GM08714 (cell line): ENCODE data around the gene CRYBB2.
"Not testable (repeated sequence)": the region's sequence is repeated elsewhere in the genome, so short reads cannot be mapped to it uniquely, and the experiment has no call there.

Source experiments
- H3K4me3 ChIP-seq: fragments of 200-500 bp; sonication (Bioruptor generic); 2 replicates; pipeline ENCODE4 v1.5.1; 2014; ENCODE audit warnings: mild to moderate bottlenecking, low read length, inconsistent platforms
- ZNF274 ChIP-seq: IDR thresholded peaks from 2 replicates; pipeline ENCODE4 v1.6.1; 2012; ENCODE audit warnings: mild to moderate bottlenecking, low read depth, low read length

The CRYBB2 gene, protein sequence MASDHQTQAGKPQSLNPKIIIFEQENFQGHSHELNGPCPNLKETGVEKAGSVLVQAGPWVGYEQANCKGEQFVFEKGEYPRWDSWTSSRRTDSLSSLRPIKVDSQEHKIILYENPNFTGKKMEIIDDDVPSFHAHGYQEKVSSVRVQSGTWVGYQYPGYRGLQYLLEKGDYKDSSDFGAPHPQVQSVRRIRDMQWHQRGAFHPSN

DNA sequence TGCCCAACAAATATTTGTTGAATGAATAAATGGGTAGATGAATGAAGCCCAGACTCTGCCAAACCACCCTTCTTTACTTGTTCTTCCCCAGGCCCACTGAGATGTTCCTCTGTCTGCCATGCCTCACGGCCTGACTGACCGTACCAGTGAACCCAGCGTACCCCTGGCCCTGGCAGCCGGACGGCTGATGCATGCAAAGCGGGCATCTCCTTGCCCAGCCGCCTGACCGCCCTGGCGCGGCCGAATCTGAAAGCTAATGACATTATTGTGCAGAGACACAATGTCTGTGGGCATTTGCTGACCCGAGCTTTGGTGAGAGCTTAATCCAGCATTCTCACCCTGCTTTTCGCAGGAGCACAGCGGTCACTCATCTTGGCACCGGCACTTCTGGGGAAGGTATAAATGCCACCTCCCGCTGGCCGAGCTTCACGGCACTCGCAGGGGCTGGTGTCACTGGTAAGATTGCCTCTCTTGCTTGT lies at the start of gene CRYBB2:
CRYBB2 (plus strand) TSS at position 429 of the 479 bp plus-strand sequence. CDS start 1,791 bp downstream, outside the sequence.
- no peak within 1 kb of the TSS for H3K4me3 ChIP-seq
- no peak for TF ChIP-seq ZNF274

DNA sequence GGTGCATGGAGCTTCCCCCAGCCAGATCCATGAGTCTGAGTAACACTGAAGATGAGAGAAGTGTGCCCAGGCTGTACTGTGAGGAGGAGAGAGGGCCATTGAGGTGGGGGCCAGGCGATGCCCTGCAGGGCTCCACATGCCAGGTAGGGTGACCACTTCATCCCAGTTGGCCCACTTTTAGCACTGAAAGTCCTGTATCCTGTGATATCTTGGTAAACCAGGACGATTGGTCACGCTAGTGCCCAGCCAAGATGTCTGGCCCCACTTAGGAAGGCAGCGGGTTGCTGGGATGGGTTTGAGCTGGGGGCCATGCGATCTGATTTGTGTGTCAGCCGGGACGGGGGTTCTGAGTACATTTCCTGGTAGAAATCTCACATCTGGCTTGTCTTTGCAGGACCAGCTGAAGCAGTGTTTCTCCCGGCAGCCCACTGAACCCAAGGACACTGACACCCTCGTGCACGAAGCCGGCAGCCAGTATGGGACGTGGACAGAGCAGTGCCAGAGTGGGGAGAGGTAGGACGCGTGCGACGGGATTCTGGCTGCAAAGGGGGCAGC lies 48.9 kb upstream of the CRYBB2 start:
- no peak overlapping the region for H3K4me3 ChIP-seq
- TF ChIP-seq ZNF274: no peak

DNA sequence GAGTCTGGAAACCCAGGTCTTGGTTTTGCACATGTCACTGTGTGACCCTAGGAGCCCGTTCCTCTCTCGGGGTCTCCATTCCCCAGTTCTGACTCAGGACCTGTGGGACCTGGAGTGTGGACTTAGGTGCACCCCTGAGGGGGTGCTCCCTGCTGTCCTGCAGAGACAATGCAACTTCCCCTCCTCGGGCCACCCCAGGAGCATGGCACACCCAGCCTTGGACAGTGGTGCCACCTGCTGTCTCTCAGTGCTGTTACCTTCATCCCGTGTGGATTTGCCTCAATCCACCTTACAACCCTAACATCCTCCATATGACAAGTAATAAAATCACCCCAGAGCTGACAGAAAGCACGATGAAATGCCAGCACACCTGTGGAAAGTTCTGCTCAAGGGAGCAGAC lies 47.3 kb upstream of the CRYBB2 start:
- no peak for TF ChIP-seq ZNF274
- no peak overlapping the region for H3K4me3 ChIP-seq

DNA sequence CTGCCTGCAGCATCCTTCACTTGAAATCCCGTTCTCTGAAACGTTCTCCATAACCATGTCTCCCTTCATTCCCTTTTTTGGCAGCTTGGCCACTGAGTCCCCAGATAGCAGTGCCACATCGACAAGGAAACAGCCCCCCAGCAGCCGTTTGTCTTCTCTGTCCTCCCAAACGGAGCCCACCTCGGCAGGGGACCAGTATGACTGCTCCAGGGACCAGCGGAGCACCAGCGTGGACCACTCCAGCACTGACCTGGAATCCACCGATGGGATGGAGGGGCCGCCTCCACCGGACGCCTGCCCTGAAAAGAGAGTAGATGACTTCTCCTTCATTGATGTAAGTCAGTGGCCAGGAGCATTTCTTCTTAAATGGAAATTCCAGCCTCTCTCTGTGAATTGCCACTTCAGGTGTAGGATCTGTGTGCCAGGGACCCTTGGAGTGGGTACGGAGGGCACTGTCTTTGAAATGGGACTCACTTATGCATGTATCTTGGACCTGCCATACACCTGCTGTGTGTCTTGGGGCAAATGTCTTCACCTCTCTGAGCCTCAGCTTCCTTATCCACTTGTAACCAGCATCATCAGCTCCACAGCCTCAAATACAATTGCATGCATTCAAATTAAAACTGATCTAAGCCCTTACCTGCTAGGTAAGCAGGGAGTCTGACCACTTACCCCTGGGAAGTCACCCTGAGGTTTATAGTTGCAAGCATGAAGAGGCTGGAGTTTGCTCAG lies 45.1 kb upstream of the CRYBB2 start:
- no peak for TF ChIP-seq ZNF274
- no peak overlapping the region for H3K4me3 ChIP-seq

DNA sequence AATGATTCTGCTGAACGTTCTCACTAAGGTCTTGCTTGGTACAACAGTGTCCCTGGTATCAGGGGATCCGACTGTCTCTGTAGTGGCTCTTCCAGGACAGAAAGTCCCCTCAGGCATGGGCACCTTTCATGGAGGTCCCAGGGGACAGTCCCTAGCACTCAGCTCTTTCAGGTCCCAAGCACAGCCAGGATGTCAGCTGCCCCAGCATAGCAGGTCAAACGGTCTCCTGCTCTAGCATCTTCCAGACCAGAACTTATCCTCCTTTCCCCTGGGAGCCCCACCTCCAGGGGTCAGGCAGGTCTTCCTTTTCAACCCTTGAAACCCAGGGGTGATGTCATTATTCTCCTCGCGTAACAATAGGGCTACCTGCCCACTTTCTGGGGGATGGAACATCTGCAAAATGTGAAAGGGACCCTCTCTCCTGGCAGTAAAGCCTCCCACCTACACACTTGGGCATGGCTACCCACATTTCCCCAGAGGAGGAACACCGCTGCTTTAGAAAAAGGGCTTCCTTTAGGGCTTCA lies 44.5 kb upstream of the CRYBB2 start:
- TF ChIP-seq ZNF274: no peak
- no peak overlapping the region for H3K4me3 ChIP-seq

DNA sequence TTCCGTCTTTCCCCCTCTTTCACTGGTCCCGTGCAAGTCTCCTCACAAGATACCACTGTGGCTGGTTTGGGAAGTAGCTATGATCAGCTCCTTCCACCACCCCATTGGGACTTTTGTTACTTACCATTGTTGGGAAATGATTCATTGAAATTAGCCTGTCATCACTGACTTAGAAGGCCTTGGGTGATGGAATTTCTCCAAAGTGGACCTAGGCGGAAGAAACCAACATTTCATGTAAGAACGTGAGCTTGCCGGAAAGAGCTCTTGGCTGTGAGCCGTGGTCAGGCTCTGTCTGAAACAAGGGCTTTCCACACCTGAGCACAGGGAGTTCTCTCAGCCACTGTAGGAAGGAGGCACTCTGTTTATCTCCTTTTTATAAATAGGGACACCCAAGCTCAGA lies 43.3 kb upstream of the CRYBB2 start:
- H3K4me3 ChIP-seq: no peak overlapping the region
- TF ChIP-seq ZNF274: no peak

DNA sequence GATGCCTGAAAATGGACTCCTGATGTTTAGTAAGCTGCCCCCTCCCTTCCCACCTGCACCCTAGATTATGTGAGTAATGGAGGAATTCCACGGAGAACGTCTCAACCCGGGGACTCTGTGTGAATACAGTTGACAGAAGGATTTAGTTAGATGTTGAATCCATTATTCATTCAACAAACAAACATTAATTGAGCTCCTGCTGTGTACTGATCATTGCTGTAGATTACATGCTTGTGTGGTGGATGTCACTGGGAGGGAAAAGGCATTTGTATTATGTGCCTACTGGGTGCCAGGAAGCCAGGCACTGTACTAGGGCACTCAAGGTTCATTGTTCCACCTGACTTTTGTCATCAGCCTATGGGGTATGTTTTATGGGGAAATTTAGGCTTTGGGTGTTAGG lies 42.6 kb upstream of the CRYBB2 start:
- no peak for TF ChIP-seq ZNF274

DNA sequence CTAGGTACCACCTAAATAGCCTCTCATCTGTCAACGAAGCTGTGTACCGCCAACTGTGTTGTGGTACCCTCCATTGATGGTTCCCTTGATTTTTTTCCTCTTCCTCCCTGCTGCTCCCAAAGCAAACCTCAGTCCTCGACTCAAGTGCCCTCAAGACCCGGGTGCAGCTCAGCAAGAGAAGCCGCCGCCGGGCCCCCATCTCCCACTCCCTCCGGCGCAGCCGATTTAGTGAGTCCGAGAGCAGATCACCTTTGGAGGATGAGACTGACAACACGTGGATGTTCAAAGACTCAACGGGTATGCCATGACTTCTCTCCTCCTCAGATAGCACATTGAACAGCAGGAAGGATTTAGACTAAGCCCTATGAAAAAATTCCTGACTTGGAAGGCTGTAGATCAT lies 42.2 kb upstream of the CRYBB2 start:
- TF ChIP-seq ZNF274: no peak
- no peak overlapping the region for H3K4me3 ChIP-seq

More for the DNA sequence above, 42.6 kb upstream of the CRYBB2 start:
- H3K4me3 ChIP-seq: no peak overlapping the region

DNA sequence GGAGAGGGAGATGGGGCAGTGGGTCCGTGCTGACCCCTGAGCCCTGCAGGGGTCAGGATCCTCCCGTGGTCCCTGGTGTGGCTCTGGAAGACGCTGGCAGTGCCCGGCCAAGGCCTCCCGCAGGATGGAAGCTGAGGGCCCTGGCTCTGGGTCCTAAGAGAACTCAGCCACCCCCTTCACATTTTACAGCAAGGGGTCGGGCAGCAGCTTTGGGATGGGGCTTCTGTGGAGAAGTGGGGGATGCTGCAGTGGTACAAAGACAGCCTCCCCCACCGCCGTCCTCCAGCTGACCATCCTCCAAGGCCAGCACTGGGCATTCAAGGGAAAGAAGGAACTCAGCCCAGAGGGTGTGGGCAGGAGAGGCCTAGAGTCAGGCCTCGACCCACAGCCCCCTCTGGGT lies 41.5 kb upstream of the CRYBB2 start:
- no peak for TF ChIP-seq ZNF274
- no peak overlapping the region for H3K4me3 ChIP-seq

DNA sequence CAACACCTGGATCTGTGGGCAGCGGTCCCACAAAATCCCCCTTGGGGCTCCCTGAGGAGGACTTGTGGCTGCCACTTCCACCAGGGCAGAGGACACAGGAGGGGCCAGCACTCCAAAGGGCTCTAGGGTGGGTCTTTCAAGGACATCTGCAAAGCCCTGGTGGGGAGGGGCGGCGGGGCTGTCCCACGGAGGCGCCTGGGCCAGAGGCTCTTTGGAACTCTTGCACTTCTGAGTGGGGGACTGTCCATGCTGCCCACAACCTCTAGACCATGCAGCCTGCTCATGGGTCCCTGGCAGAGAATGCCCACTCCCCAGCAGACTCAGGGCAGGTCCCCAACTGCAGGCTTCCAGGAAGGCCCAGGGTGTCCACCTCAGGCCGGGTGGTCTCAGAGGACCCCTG lies 41.1 kb upstream of the CRYBB2 start:
- H3K4me3 ChIP-seq: not testable (repeated sequence)

DNA sequence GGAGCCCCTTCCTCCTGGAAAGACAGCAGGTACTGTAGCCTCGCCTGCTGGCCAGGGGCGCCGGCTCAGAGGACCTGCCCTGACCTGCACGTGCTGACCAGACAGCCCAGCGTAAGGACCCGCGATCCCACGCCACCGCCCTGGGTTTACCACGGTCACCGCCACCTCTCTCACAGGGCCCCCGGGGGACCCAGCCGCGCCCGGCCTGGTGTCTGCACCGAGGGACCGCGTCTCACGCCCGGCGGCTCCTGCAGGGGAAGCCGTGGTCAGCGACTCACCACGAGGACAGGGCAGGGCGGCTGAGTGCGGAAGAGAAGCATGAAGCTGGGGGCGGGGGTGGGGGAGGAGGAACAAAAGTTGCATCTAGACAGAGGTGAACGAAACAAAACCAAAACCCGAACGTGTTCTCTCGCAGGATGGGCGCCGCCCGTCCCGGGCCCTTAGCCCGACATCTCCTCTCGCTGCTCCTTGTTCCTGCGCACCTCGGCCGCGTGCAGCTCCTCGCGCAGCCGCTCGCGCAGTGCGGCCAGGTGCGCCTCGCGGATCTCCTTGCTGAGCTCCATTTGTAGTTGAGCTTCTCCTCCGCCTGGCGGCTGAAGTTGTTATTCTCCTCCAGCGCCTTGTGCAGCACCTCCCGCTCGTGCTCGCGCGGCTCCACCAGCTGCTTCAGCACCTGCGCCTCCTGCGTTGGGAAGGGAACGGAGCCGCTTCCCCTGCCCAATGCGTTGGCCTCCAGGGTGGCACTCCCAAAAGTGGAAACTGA lies 40.4 kb upstream of the CRYBB2 start:
- H3K4me3 ChIP-seq: not testable (repeated sequence)

DNA sequence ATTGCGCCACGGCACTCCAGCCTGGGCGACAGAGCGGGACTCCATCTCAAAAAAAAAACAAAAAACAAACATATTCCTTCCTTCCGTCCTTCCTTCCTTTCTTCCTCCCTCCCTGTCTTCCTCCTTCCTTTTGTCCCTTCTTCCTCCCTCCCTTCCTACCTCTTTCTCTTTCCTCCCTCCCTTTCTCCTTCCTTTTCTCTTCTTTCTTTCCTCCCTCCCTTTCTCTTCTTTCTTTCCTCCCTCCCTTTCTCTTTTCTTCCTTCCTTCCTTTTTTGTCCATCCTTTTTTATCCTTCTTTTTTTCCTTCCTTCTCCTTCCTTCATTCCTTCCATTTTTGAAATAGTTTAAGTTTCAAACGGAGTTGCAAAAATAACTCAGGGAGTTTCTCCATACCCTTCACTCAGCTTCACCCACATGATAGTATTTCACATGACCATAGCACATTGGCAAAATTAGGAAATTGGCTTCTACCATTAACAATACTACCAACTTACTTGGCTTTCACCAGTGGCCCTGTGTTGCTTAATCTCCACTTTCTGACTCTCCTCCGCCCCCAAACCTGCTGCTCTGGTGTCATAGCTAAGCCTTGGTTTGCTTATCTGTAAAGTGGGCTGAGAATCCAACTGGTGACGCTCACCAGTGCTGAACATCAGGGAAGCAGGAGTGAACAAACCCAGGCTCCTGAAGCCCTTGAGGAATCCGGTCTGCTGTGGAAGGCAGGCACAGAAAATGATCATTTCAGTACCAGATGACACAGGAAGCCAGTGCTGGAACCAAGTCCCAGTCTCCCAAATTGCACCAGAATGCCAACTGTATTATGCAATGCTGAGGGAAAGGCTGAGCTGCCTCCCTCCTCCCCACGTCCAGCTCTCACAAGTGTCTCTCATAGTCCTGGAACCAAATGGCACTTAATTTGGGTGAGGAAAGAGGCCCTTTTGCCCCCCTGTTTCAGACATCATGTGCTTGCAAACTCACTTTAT lies 37.0 kb upstream of the CRYBB2 start:
- no peak overlapping the region for H3K4me3 ChIP-seq
- TF ChIP-seq ZNF274: no peak

DNA sequence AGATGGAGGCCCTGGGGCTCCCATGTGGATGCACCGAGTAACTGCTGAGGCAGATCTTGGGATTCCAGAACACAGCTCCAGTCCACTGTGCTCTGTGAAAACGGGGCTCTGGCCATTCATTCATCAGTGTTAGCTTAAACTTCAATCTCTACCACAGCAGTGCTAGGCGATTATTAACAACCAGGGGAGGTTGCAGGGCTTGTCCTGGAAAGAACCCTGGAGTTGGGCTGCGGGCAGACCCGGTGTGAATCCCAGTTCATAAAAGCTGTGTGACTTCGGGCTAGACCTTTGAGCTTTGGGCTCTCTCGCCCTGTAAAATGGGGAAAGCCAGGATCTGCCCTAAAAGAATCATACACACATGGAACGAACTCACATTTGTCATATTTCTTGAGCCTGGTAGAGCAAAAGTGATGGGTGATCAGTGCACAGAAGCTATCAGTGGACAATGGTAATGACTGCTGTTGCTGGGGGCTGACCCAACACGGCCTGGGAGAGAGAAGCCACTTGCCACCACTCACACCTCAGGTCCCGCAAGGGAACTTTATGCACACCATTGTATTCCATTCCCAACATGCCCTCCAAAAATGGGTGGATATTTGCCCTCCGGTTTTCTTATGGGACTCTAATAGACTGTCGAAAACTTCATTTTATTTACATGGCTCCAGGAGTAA lies 35.4 kb upstream of the CRYBB2 start:
- no peak for TF ChIP-seq ZNF274
- H3K4me3 ChIP-seq: no peak overlapping the region
